Loucy (cell line): ENCODE results near the gene CXCL14.
"Not testable (repeated sequence)": the region's sequence is repeated elsewhere in the genome, so short reads cannot be mapped to it uniquely, and the experiment has no call there.

ENCODE experiments used
- H2AFZ ChIP-seq: fragments of 200-600 bp; sonication (generic); 2 replicates; pipeline ENCODE4 v1.6.0; 2016; ENCODE audit warnings: antibody characterized with exemption, mild to moderate bottlenecking, low read length, moderate library complexity
- H3F3A ChIP-seq: fragments of 200-600 bp; 2 replicates; pipeline ENCODE4 v1.6.0; 2016; ENCODE audit warnings: antibody characterized with exemption, low read depth, mild to moderate bottlenecking
- H3K27me3 ChIP-seq: fragments of 200-600 bp; sonication (generic); 2 replicates; pipeline ENCODE4 v1.6.1; 2014; ENCODE audit warnings: low read length, mild to moderate bottlenecking; ENCODE audit not compliant: insufficient read depth, poor library complexity, severe bottlenecking
- H3K36me3 ChIP-seq: fragments of 200-600 bp; sonication (generic); 2 replicates; pipeline ENCODE4 v1.6.1; 2016; ENCODE audit warnings: low read length; ENCODE audit not compliant: insufficient read depth
- H3K4me1 ChIP-seq: fragments of 200-600 bp; sonication (generic); 2 replicates; pipeline ENCODE4 v1.5.1; 2014; ENCODE audit warnings: low read length, mild to moderate bottlenecking; ENCODE audit not compliant: insufficient read depth, poor library complexity, severe bottlenecking
- H3K4me2 ChIP-seq: fragments of 200-600 bp; sonication (generic); 2 replicates; pipeline ENCODE4 v1.6.0; 2014; ENCODE audit warnings: antibody characterized with exemption, low read length, low read depth, mild to moderate bottlenecking; ENCODE audit not compliant: poor library complexity, severe bottlenecking
- H3K4me3 ChIP-seq: fragments of 200-600 bp; sonication (generic); 2 replicates; pipeline ENCODE4 v1.5.1; 2014; ENCODE audit warnings: low read length, mild to moderate bottlenecking, mixed read lengths; ENCODE audit not compliant: poor library complexity, severe bottlenecking
- H3K79me2 ChIP-seq: fragments of 200-600 bp; sonication (generic); 2 replicates; pipeline ENCODE4 v1.6.1; 2014; ENCODE audit warnings: low read length; ENCODE audit not compliant: insufficient read depth
- H3K9ac ChIP-seq: fragments of 200-600 bp; sonication (generic); 2 replicates; pipeline ENCODE4 v1.6.0; 2014; ENCODE audit warnings: mild to moderate bottlenecking, low read depth, low read length, moderate library complexity; ENCODE audit not compliant: poor library complexity, severe bottlenecking
- H3K9me2 ChIP-seq: fragments of 200-600 bp; sonication (generic); replicated peaks from 2 replicates; pipeline ENCODE4 v1.6.1; 2016; ENCODE audit warnings: low read depth, low read length, mixed read lengths
- H3K9me3 ChIP-seq: fragments of 200-600 bp; sonication (generic); 2 replicates; pipeline ENCODE4 v1.6.1; 2014; ENCODE audit warnings: mild to moderate bottlenecking, antibody characterized with exemption, low read length, low read depth; ENCODE audit not compliant: insufficient read depth
- H4K20me1 ChIP-seq: fragments of 200-600 bp; sonication (generic); 2 replicates; pipeline ENCODE4 v1.6.0; 2014; ENCODE audit warnings: antibody characterized with exemption, low read length, mild to moderate bottlenecking; ENCODE audit not compliant: insufficient read depth, poor library complexity, severe bottlenecking
- EZH2phosphoT487 ChIP-seq: fragments of 200-600 bp; IDR thresholded peaks from 2 replicates; pipeline ENCODE4 v1.6.1; 2018; ENCODE audit warnings: antibody characterized with exemption, mild to moderate bottlenecking, moderate library complexity, borderline replicate concordance
- TF ChIP-seq, protein P1 (sequence below): fragments of 200-600 bp; sonication (generic); conservative IDR thresholded peaks from 2 replicates; pipeline ENCODE4 v1.5.1; 2014; ENCODE audit warnings: mild to moderate bottlenecking, antibody characterized with exemption, low read length

The CXCL14 gene

DNA sequence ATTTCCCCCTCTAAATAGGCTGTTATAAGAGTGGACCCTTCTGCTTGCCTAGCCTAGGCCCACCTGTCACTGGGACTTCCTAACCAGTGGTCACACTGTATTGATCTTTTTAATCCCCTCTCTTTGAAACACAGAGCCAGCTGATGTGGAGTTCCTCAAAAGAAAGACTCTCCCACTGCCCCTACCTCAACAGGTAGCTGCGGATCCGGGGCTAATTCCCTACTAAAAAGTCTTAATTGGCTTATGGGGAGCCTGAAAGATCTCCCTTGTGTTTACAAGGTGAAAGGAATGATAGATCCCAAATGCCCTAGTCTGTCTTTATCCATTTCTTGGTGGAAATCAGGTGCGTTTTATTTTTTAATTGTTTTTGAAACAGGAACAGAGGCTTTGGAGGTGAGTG is 45.0 kb downstream of the CXCL14 start:
- no peaks in the 10 kb centered on the region for H3F3A ChIP-seq
- H3K9ac ChIP-seq: no peak overlapping the region
- H3K4me3 ChIP-seq: no peak overlapping the region
- H2AFZ ChIP-seq: no peak overlapping the region
- H4K20me1 ChIP-seq: no peaks in the 10 kb centered on the region
- H3K9me2 ChIP-seq: no peaks in the 10 kb centered on the region
- H3K79me2 ChIP-seq: no peaks in the 10 kb centered on the region
- H3K27me3 ChIP-seq: no peaks in the 10 kb centered on the region
- TF ChIP-seq EZH2phosphoT487: no peak
- TF ChIP-seq, protein P1, sequence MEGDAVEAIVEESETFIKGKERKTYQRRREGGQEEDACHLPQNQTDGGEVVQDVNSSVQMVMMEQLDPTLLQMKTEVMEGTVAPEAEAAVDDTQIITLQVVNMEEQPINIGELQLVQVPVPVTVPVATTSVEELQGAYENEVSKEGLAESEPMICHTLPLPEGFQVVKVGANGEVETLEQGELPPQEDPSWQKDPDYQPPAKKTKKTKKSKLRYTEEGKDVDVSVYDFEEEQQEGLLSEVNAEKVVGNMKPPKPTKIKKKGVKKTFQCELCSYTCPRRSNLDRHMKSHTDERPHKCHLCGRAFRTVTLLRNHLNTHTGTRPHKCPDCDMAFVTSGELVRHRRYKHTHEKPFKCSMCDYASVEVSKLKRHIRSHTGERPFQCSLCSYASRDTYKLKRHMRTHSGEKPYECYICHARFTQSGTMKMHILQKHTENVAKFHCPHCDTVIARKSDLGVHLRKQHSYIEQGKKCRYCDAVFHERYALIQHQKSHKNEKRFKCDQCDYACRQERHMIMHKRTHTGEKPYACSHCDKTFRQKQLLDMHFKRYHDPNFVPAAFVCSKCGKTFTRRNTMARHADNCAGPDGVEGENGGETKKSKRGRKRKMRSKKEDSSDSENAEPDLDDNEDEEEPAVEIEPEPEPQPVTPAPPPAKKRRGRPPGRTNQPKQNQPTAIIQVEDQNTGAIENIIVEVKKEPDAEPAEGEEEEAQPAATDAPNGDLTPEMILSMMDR: no peak
- no peaks in the 10 kb centered on the region for H3K4me1 ChIP-seq
- no peak overlapping the region for H3K4me2 ChIP-seq
- no peaks in the 10 kb centered on the region for H3K36me3 ChIP-seq
- H3K9me3 ChIP-seq: no peaks in the 10 kb centered on the region

DNA sequence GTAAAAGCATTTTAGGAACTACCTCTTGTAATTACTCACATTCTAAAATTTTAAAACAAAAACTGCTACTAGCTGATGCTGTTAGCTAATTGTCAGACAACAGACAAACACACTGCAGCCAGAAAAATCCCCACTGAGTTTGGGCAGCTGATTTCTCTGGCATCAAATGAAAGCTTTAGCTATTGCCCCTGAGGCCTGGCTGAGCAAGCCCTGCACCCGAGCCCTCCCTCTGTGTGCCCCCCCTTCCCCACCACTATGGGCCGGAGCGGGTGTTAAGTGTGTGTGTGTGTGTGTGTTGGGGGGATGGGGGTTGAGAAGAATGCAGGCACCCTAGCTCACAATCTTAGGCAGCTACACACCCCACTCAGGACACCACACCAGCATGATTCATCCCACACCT is 45.5 kb downstream of the CXCL14 start:
- Histone ChIP-seq H3F3A (no peaks in the 10 kb centered on the region), H3K4me1 (no peaks in the 10 kb centered on the region), H3K36me3 (no peaks in the 10 kb centered on the region), H4K20me1 (no peaks in the 10 kb centered on the region), H3K9ac (no peak overlapping the region), H3K9me3 (no peaks in the 10 kb centered on the region), H3K4me3 (no peak overlapping the region), H3K9me2 (no peaks in the 10 kb centered on the region), H2AFZ (no peak overlapping the region), H3K79me2 (no peaks in the 10 kb centered on the region), H3K27me3 (no peaks in the 10 kb centered on the region), H3K4me2 (no peak overlapping the region)
- no peak for TF ChIP-seq EZH2phosphoT487
- TF ChIP-seq, protein P1: no peak

DNA sequence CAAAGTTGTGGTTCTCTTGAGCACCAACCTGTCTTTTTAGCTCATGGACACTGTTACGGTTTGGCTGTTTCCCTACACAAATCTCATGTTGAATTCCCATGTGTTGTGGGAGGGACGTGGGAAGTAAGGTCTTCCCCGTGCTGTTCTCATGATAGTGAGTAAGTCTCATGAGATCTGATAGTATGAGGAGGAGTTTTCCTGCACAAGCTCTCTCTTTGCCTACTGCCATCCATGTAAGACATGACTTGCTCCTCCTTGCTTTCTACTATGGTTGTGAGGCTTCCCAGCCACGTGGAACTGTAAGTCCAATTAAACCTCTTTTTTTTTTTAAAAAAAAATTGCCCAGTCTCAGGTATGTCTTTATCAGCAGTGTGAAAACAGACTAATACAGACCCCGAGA is 49.2 kb downstream of the CXCL14 start:
- not testable (repeated sequence) for H4K20me1 ChIP-seq, H2AFZ ChIP-seq, H3K9me2 ChIP-seq, H3F3A ChIP-seq, H3K36me3 ChIP-seq, H3K9ac ChIP-seq, H3K27me3 ChIP-seq, H3K79me2 ChIP-seq, H3K9me3 ChIP-seq, H3K4me2 ChIP-seq, H3K4me1 ChIP-seq, H3K4me3 ChIP-seq

DNA sequence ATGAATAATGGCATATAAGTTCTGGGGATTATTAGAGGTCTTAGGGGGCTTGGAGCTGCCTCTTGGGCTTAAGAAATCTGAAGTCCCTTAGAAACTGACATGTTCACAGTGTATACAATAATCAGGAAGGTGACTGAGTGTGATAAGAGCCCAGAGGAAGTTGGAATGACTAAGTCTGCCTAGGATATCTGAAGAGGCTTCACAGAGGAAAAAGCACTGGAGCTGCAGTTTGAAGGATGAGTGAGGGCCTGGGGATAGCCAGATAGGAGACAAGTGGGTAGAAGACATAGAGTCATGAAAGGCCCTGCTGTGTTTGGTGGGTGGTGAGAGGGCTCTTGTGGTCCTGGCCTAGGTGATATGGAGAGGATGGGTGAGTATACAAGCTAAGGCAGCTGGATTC is 51.9 kb downstream of the CXCL14 start:
- Histone ChIP-seq H3K36me3 (no peaks in the 10 kb centered on the region), H3F3A (no peaks in the 10 kb centered on the region), H4K20me1 (no peaks in the 10 kb centered on the region), H3K9me2 (no peaks in the 10 kb centered on the region), H3K4me3 (no peak overlapping the region), H3K27me3 (no peaks in the 10 kb centered on the region), H3K9ac (no peak overlapping the region), H3K4me1 (no peaks in the 10 kb centered on the region), H3K9me3 (no peaks in the 10 kb centered on the region), H3K4me2 (no peak overlapping the region), H2AFZ (no peak overlapping the region), H3K79me2 (no peaks in the 10 kb centered on the region)
- no peak for TF ChIP-seq EZH2phosphoT487
- TF ChIP-seq, protein P1: no peak
